Measurements from ENCODE around the gene NOTCH3. TPM values are rescaled to one million over a fixed set of nuclear protein-coding genes. Genes with fewer than 3 reads are reported as not detected.

Gene NOTCH3
- total RNA-seq, 4 donors from 2014 or later, result 205 to 253 (median 245) TPM

DNA sequence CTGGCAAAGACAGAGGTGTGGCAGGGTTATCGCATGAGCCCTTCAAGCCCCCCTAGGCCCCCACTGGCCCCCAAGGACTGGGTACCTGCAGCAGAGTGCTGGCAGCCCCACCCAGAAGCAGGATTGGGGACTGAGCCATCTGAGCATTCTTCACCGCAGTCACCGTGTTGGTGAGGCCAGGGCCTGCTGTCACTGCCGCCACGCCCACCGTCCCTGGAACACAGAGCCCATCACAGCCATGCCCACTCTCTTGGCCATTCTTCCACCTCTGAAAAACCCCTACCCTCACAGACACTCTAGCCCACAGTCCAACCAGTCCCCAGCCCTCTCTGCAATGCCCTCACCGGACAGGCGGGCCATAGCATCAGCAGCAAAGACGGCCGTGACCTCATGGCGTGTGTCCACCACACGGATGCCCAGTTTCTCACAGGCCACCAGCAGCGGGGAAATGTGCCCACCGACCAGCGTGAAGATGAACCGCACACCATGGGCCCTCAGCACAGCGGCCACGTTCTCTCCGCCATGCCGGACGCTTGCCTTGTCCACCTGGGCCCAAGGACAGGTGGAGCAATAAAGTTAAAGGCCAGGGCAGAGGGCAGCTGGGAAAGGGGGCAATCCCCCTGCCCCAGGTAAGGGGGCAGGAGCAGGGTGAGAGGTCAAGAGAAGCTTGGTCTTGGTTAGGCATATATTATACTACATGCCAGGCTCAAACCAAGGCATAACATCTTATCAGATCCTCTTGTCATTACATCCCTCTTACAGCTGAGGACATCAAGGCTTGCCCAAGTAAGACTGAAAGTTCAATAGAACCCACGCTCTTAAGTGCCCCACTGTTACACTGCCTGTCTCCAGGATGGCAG, 77.5 kb downstream of the NOTCH3 start:
- TF ChIP-seq POLR2A (IDR thresholded peaks at IDR 0.05), result no peak
- no peak for TF ChIP-seq EP300 (IDR thresholded peaks at IDR 0.05)
- TF ChIP-seq, protein P1, sequence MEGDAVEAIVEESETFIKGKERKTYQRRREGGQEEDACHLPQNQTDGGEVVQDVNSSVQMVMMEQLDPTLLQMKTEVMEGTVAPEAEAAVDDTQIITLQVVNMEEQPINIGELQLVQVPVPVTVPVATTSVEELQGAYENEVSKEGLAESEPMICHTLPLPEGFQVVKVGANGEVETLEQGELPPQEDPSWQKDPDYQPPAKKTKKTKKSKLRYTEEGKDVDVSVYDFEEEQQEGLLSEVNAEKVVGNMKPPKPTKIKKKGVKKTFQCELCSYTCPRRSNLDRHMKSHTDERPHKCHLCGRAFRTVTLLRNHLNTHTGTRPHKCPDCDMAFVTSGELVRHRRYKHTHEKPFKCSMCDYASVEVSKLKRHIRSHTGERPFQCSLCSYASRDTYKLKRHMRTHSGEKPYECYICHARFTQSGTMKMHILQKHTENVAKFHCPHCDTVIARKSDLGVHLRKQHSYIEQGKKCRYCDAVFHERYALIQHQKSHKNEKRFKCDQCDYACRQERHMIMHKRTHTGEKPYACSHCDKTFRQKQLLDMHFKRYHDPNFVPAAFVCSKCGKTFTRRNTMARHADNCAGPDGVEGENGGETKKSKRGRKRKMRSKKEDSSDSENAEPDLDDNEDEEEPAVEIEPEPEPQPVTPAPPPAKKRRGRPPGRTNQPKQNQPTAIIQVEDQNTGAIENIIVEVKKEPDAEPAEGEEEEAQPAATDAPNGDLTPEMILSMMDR (IDR thresholded peaks at IDR 0.05), result no peak
- no peak for TF ChIP-seq POLR2AphosphoS5 (IDR thresholded peaks at IDR 0.05)
- Histone ChIP-seq H3K4me3 (no peak overlapping the region), H3K27me3 (no peaks in the 10 kb centered on the region), H3K9me3 (no peaks in the 10 kb centered on the region), H3K36me3 (peaks cover 46% of the 10 kb centered on the region), H3K27ac (peak overlapping the region; percentile 93), H3K4me1 (peaks cover 32% of the 10 kb centered on the region)
- WGBS, result 93% methylated on average over 21 of the region's 22 CpGs
- no peak for DNase-seq (ENCODE audit: low spot score in 2 of 2)

DNA sequence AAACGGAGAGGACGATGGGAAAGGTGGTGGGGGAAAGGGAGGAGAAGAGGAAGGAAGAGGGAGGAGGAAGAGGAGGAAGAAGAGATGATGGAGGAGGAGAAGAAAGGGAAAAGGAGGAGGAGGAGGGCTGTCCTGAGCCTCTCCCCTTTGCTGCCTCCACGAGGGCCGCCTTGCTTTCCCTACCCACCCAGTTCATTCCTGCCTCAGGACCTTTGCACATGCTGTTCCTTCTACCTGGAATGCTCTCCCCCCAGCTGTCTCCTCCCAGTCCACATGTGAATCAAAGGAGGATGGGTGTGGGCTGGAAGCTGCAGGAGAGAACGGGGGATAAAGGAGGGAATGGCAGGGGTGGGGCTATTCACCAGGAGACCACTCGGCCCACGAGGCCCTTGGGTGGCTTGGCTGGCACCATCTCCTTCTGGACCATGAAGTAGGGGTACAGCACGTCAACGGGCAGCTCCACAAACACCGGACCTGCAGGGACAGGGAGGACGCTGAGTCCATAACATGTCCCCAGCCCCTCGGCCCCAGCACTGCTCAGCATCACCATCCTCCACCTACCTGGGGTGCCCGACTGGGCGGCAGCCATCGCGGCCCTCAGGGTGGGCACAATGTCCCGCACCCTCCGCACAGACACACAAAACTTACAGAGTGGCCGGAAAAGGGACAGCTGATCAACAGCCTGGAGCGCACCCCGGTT, 78.3 kb downstream of the NOTCH3 start:
- Histone ChIP-seq H3K36me3 (peaks cover 53% of the 10 kb centered on the region), H3K4me3 (no peak overlapping the region), H3K4me1 (peaks cover 32% of the 10 kb centered on the region), H3K27ac (no peak overlapping the region), H3K9me3 (no peaks in the 10 kb centered on the region), H3K27me3 (no peaks in the 10 kb centered on the region)
- TF ChIP-seq, protein P1 (IDR thresholded peaks at IDR 0.05), result no peak
- no peak for TF ChIP-seq EP300 (IDR thresholded peaks at IDR 0.05)
- no peak for TF ChIP-seq POLR2AphosphoS5 (IDR thresholded peaks at IDR 0.05)
- no peak for TF ChIP-seq POLR2A (IDR thresholded peaks at IDR 0.05)
- 94% methylated on average over 11 of the region's 21 CpGs for WGBS
- no peak for DNase-seq (ENCODE audit: low spot score in 2 of 2)

DNA sequence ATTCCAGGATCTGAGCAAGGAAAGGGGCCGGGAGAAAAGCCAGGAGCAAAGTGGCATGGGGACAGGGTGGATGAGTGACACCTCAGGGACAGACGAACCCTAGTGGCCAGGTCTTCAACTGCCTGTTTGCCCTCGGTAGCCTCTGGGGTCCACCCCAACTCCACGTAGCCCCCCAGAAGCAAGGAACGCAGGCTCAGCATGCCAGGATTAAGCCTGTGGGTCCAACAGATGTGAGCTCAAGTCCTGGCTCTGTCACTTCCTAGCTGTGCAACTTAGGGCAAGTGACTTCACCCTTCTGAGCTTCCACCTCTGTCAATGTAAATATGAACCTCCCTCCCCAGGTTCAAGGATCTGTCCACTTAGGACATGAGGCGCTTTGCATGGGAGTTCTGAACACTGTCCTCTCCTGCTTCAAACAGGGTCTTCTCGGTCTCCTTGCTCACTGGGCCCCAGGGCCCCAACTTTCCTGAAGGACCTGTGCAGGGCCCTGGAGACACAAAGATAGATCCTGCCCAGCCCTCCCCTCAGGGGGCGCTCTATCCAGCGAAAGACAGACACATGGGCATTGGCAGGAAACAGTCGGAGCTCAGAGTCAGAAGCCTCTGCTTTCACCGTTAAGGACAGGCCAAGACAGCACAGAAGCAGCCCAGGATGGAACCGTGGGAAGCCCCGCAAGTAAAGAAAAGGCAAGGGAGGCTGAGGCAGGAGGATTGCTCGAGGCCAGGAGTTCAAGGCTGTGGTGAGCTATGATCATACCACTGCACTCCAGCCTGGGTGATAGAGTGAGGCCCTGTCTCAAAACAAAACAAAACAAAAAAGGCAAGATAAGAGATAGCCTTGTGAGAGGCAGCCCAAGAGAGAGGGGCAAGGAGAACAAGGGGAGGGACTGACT, 80.4 kb downstream of the NOTCH3 start:
- no peak overlapping the region for H3K4me3 ChIP-seq
- H3K27me3 ChIP-seq, result no peaks in the 10 kb centered on the region
- TF ChIP-seq POLR2AphosphoS5 (IDR thresholded peaks at IDR 0.05) (no peak), POLR2A (IDR thresholded peaks at IDR 0.05) (no peak), EP300 (IDR thresholded peaks at IDR 0.05) (no peak)
- TF ChIP-seq, protein P1 (IDR thresholded peaks at IDR 0.05), result no peak
- peaks cover 22% of the 10 kb centered on the region for H3K4me1 ChIP-seq
- H3K36me3 ChIP-seq, result peaks cover 74% of the 10 kb centered on the region
- 91% methylated on average over 14 of the region's 14 CpGs for WGBS
- H3K9me3 ChIP-seq, result no peaks in the 10 kb centered on the region
- H3K27ac ChIP-seq, result no peak overlapping the region
- no peak for DNase-seq (ENCODE audit: low spot score in 2 of 2)

DNA sequence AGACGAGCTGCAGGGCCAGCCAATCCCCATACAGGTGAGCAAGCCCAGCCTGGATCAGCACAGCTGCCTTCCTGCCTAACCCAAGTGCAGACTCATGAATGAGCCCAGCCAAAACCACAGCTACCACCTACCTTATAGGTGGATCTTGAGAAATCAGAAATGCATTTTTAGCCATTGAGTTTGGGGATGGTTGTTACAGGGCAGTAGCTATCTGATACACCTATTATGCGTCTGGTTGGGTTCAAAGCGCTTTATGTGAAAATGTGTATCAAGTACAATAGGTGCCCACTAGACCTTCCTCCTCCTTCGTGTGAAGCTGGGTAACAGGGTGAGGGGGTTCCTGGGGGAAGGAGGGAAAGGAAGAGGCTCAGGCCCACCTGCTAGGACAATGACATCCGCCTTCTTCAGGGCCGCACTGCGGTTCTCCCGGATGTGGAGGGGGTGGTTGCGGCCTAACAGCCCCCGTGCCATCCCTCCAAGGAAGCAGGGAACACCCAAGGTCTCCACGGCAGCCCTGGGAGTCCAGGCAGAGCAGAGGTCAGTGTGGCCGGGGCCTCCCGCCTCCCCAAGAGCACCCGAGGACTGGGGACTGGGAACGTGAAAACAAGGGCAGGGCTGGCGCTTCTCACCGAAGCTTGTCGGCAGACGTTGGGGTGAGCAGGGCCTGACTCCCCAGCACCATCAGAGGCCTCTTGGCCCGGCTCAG, 81.9 kb downstream of the NOTCH3 start:
- Histone ChIP-seq H3K4me1 (peaks cover 10% of the 10 kb centered on the region), H3K27ac (no peak overlapping the region), H3K27me3 (no peaks in the 10 kb centered on the region), H3K4me3 (no peak overlapping the region), H3K36me3 (peaks cover 88% of the 10 kb centered on the region), H3K9me3 (no peaks in the 10 kb centered on the region)
- TF ChIP-seq POLR2AphosphoS5 (IDR thresholded peaks at IDR 0.05), result no peak
- TF ChIP-seq POLR2A (IDR thresholded peaks at IDR 0.05), result no peak
- TF ChIP-seq, protein P1 (IDR thresholded peaks at IDR 0.05), result no peak
- no peak for TF ChIP-seq EP300 (IDR thresholded peaks at IDR 0.05)
- WGBS, result 95% methylated on average over 13 of the region's 20 CpGs
- DNase-seq (ENCODE audit: low spot score in 2 of 2), result no peak
